GM19043 (cell line): ENCODE measurements around the gene SERINC2.
A peak's percentile ranks its signal among the peaks of the same experiment; 100 is the strongest.

Source experiments
- ATAC-seq: cut with Tn5 transposase; IDR thresholded peaks from one replicate; pipeline ENCODE4 v1.9.1; 2021; ENCODE audit warnings: low read depth; ENCODE audit not compliant: unreplicated experiment

The SERINC2 gene

GRCh38 chr1:31410871-31411270, 2.1 kb upstream of the SERINC2 start:
- no peak for ATAC-seq

DNA sequence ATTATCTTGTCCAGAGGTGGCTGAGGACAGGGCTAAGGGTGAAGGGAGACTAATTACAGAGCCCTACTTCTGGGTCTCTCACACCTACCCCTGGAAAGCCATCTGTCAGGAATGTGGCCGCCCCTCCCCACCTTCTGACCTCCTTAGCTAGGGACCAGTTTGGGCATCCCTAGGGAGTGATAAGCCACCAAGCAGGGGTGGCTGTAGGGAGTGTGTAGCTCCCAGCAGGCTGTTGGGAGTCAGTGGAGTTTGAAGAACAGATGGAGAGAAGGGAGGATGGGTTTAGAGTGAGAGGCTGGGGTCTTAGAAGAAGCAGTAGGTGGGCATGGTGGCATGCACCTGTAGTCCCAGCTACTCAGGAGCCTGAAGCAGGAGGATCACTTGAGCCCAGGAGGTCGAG, 808 bp upstream of the SERINC2 start:
- no peak for ATAC-seq

DNA sequence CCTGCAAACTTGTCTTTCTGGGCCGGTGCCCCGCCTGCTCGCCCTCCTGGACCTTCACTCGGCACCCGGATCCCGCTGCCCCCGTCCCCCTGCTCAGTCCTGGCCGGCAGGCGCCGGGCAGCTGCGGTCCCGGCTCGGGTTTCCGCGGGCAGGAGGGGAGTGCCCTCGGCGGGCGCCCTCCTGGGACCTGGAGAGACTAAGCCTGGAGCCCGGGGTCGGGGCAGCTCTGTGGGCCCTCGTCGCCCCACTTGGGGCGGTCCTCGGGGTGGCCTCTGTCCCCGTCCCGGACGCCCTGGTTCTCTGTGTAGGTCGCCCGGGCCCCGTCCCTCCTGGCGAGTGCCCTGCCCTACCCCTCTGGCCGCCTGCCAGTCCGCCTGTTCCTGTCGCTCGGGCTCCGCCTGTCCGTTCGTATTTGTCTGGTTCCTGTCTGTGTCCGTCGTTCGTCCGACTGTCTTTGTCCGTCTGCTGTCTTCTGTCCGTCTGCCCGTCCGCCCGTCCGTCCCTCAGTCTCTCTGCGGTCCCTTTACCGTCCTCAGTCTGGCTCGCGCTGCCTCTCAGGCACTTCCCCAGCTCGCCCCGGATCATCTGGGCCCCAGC, 490 bp downstream of the SERINC2 start:
- no peak for ATAC-seq

DNA sequence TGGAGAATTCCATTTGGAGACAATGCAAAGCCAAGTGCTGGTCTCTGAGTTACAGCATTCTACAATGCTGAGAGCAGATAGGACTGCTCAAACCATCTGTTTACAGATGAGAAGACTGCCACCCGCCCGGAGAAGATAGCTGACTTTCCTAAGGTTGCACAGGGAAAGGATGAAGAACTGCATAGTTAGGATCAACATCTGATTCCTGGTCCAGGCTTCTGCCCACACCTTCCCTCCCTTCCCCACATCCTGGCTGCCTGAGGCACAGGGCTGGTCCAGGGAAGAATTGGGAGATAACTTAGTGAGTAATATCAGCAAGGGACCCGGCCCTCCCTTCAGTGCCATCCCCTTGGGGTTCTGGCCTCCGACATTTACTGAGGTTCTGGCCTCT, 2.0 kb downstream of the SERINC2 start:
- ATAC-seq = no peak

DNA sequence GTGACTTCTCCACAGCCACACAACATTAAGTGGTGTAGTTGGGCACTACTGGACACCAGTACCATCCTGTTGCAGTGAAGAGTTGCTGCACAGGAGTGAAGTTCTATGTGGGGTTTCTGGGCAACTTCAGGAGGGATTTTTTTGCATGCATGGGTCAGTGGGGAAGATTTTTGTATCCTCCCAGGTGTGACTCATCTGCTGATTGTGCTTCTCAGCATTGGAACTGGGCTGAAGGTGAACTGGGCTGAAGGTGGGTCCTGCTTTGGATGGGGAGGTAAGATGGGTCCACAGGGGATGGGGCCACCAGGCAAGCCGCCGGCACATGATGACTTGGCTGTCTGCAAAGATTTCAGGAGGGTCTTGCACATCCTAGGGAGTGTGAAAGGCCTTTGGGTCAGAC, 2.6 kb downstream of the SERINC2 start:
- no peak for ATAC-seq

DNA sequence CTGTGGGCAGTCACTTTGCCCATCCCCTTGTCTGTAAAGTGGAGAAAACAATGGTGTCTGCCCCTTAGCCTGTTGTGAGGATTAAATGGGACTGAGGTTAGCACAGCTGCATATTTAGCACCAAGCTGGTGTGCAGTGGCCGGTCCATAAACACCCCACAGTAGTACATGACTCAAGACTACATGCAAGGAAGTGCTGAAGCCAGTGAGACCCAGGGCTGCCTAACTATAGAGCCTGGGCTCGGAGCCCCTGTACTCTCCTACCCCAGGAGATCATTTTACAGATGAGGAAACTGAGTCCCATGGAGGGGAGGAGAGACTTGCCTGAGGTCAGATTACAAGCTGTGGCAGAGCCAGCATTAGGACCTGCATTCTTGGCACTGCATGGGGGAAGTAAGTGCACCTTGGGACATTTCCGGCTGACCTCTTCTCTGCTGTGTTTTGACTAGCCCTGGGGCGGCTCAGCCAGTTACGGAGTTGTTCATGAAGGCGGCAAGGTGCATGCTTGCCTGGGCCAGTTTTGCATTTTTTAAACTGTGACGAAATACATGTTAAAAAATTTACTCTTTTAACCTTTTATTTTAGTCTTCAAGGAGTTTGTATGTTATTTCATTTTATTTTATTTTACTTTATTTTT, 3.2 kb downstream of the SERINC2 start:
- ATAC-seq = no peak

GRCh38 chr1:31417148-31417547, 4.1 kb downstream of the SERINC2 start:
- no peak for ATAC-seq

DNA sequence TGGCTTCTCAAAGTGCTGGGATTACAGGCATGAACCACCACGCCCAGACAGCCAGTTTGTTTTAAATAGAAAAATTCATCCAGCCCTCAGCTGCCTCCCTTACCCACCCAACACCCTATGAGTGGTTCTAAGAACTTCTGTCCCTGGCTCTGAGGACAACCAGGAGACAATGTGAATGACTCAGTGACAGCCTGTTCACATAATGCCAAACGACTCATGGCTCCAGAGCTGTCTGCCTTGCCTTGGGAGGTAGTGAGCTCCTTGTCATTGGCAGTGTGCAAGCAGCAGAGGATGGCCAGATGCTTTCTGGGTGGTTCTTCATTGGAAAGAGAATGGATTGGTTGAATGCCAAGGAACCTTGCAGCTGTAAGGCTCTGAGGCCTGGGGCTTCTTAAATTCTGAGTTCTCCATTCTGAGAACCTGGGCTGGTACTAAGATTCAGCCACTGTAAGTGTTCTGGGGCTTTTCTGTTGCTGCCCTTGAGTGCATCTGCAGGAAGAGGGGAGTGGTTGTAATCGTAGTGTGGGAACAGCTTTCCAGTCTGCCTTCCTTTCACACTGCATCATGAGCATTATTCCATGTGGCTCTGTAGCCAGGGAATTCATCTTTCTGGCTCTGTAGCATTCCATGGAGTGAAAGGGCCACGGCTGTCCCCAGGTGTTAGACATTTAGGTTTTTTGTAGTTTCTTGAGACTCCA, 5.8 kb downstream of the SERINC2 start:
- no peak for ATAC-seq

- no peak for ATAC-seq
Measured at GRCh38 chr1:31420716-31421115, 7.7 kb downstream of the SERINC2 start.

DNA sequence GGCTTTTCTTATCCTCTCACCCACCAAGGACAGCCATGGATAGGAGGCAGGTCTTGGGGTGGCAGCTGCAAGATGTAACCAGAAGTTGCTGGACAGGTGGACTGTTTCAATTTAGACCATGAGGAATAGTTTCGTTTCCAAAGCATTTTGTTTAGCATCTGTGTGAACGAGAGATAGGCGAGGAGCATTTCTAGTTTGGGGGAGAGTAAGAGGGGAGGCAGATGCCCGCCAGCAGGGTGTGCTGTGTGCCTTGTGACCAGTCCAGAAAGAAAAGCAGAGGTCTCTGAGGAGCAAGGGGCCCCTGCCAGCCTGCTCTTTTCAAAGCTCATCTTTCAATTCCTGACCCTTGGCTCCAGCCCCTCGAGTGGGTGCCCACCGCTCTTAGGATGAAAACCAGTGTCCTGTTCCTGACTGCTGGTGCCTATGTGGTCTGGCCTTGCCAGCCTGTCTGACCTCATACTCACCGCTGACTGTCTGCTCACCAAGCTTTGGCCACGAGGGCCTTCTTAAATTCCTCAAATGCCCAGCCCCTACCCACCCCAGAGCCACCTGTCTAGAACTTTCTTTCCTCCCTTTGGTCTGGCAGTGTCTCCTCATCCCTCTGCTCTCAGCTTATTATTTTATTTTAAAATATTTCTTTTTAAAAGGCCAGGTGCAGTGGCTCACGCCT, 8.5 kb downstream of the SERINC2 start:
- ATAC-seq = no peak

- ATAC-seq = no peak
Measured at GRCh38 chr1:31422505-31423319, 9.7 kb downstream of the SERINC2 start.

DNA sequence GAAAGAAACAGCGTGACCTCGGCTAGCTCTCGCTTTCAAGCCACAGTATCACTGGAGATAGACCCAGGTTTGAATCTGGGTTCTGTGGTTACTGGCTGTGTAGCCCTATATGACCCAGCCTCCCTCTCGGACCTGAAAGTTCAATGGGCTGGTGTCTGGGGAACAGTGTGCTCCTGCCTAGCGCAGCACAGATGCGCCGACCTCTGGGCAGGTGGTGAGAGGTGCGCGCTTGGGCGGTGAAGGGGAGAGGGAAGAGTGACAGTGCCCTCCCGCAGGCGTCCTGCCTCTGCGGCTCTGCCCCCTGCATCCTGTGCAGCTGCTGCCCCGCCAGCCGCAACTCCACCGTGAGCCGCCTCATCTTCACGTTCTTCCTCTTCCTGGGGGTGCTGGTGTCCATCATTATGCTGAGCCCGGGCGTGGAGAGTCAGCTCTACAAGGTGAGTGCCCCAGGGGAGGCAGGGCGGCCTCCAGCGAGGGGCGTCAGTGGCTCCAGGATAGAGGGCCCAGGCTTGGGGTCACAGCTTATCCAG, 10.5 kb downstream of the SERINC2 start:
- peak; percentile 87 for ATAC-seq

DNA sequence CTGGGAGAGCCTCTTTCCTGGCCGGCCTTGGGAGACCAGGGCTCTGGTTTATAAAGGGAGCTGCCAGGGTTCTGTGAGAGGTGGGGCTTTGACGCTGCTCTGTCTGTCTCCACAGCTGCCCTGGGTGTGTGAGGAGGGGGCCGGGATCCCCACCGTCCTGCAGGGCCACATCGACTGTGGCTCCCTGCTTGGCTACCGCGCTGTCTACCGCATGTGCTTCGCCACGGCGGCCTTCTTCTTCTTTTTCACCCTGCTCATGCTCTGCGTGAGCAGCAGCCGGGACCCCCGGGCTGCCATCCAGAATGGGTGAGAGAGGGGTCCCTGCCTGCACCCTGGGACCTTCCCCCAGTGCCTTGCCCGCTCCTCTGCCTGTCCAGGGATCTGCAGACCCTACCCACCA, 11.6 kb downstream of the SERINC2 start:
- no peak for ATAC-seq

- ATAC-seq = no peak
Measured at GRCh38 chr1:31425301-31426081, 12.5 kb downstream of the SERINC2 start.

DNA sequence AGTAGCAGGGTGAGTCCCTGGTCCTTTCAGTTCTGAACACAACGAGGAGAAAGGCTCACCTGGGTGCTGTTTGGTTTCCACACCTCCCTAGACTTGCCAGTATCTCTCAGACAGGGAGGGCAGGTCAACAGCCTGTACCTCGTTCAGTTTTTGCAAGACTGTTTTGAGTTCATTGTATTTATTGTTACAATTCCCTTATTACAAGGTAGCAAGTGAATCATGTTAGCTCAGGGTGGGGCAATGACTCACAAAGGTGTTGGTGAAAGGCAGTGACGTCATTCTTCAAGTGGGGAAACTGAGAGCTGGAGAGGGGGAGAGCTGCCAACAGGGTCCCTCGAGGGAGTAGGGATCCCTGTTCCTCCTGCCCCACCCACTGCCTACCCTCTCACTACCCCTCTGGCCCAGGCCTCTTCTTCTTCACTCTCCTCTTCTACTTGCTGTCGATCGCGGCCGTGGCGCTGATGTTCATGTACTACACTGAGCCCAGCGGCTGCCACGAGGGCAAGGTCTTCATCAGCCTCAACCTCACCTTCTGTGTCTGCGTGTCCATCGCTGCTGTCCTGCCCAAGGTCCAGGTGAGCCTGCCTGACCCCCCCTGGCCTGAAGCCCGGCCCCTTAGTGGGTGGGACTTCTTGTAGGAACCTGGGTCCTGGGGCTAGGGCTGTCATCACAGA, 13.4 kb downstream of the SERINC2 start:
- no peak for ATAC-seq

DNA sequence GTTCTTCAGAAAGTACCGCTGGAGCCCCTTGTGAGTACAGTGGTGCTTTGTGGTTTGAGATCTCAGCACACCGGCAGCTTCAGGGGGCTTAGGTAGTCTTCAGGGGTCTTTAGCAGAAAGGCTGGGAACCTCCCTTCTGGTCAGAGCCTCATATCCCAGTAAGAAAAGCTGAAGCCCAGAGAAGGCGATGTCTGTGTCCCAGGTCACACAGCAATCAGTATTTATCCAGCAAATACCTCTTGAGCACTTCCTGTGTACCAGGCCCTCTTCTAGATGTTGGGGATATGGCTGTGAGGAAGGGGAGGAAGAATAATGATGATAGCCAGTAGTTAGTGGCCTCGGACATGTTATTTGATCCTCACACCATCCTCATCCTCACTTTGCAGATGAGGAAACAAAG, 14.3 kb downstream of the SERINC2 start:
- no peak for ATAC-seq

DNA sequence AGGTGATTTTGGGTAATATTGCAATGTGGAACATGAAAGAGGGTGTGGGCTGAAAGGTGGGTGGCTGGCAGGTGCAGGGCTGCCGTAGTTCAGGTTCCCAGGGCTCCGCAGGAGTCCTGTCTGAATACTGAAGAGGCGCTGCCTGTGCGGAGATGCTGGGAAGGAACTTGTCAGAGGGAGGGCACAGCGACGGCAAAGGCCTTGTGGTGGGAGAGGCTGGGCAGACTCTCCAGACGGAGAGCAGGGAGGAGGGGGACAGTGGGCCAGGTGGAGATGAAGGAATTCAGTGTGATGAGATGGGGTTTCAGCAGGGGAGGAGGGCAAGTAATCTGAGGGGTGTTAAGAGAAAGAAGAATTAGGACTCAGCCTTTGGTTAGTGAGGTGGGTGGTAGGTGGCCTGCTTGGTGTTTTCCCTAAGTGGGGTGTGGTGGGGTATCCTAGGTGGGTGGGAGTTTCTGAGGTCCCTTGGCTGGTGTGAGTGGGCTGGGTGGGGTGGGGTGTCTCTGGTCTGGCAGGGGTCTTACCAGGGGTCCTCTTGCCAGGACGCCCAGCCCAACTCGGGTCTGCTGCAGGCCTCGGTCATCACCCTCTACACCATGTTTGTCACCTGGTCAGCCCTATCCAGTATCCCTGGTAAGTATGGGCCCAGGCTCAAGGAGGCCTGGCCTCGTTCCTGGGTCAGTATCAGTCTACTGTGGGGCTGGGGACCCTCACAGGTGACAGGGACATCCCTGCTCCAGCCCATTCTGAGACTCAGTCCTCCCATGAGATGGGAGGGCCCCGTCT, 15.6 kb downstream of the SERINC2 start:
- ATAC-seq = no peak

- no peak for ATAC-seq
Measured at GRCh38 chr1:31429583-31429982, 16.6 kb downstream of the SERINC2 start.
